Ectodermal cell (in vitro differentiated cells): Measurements from ENCODE around the gene ZNF554.
"Not testable (repeated sequence)": the region's sequence is repeated elsewhere in the genome, so short reads cannot be mapped to it uniquely, and the experiment has no call there.

Experiments used
- H3K27ac ChIP-seq: 2 replicates; pipeline ENCODE4 v1.7.0; 2013; ENCODE audit warnings: mild to moderate bottlenecking, low read depth, low read length; ENCODE audit not compliant: insufficient read depth, poor library complexity, severe bottlenecking
- H3K27me3 ChIP-seq: 2 replicates; pipeline ENCODE4 v1.7.0; 2013; ENCODE audit warnings: mild to moderate bottlenecking, low read length; ENCODE audit not compliant: insufficient read depth, control insufficient read depth, poor library complexity, severe bottlenecking
- H3K36me3 ChIP-seq: one replicate; pipeline ENCODE4 v1.7.0; 2013; ENCODE audit warnings: low read length; ENCODE audit not compliant: control insufficient read depth, insufficient read depth
- H3K4me1 ChIP-seq: one replicate; pipeline ENCODE4 v1.7.0; 2013; ENCODE audit warnings: low read length; ENCODE audit not compliant: control insufficient read depth, insufficient read depth
- H3K4me3 ChIP-seq: 2 replicates; pipeline ENCODE4 v1.7.0; 2013; ENCODE audit warnings: low read depth, low read length, control low read depth; ENCODE audit not compliant: insufficient read depth
- H3K9me3 ChIP-seq: 2 replicates; pipeline ENCODE4 v1.7.0; 2013; ENCODE audit warnings: mild to moderate bottlenecking, low read length, moderate library complexity; ENCODE audit not compliant: control insufficient read depth
- WGBS, 2 experiments: methylation state at CpG; one replicate each; pipeline ENCODE4 v1.1.7; 2013; ENCODE audit warnings: missing lambda C conversion rate in 2 of 2; 5-methylcytosine and 5-hydroxymethylcytosine counted together

ZNF554 gene

GRCh38 chr19:2815191-2815614, 4.5 kb upstream of the ZNF554 start:
- Histone ChIP-seq H3K9me3 (no peaks in the 10 kb centered on the region), H3K4me1 (no peaks in the 10 kb centered on the region), H3K27ac (no peak overlapping the region), H3K4me3 (no peak overlapping the region), H3K27me3 (no peaks in the 10 kb centered on the region), H3K36me3 (peaks cover 27% of the 10 kb centered on the region)
- 94 to 95% methylated on average over 13 of the region's 13 CpGs for WGBS, 2 experiments

GRCh38 chr19:2815923-2816322, 3.7 kb upstream of the ZNF554 start:
- no peaks in the 10 kb centered on the region for H3K9me3 ChIP-seq
- no peak overlapping the region for H3K27ac ChIP-seq
- peaks cover 21% of the 10 kb centered on the region for H3K36me3 ChIP-seq
- 89 to 91% methylated on average over 15 of the region's 15 CpGs for WGBS, 2 experiments
- no peaks in the 10 kb centered on the region for H3K27me3 ChIP-seq
- no peak overlapping the region for H3K4me3 ChIP-seq
- H3K4me1 ChIP-seq, result no peaks in the 10 kb centered on the region

GRCh38 chr19:2816641-2817040, 3.0 kb upstream of the ZNF554 start:
- WGBS, 2 experiments, result 91 to 96% methylated on average over 16 of the region's 16 CpGs

GRCh38 chr19:2817237-2817829, 2.3 kb upstream of the ZNF554 start:
- 89 to 90% methylated on average over 22 of the region's 22 CpGs for WGBS, 2 experiments
- not testable (repeated sequence) for H3K4me3 ChIP-seq, H3K27me3 ChIP-seq, H3K4me1 ChIP-seq, H3K9me3 ChIP-seq, H3K27ac ChIP-seq
- H3K36me3 ChIP-seq, result peaks cover 11% of the 10 kb centered on the region

More at GRCh38 chr19:2816641-2817040, 3.0 kb upstream of the ZNF554 start:
- no peaks in the 10 kb centered on the region for H3K27me3 ChIP-seq
- H3K4me1 ChIP-seq, result no peaks in the 10 kb centered on the region
- H3K9me3 ChIP-seq, result no peaks in the 10 kb centered on the region
- H3K27ac ChIP-seq, result no peak overlapping the region
- no peak overlapping the region for H3K4me3 ChIP-seq
- H3K36me3 ChIP-seq, result peaks cover 15% of the 10 kb centered on the region

GRCh38 chr19:2820112-2820702, 539 bp downstream of the ZNF554 start:
- H3K4me1 ChIP-seq, result no peaks in the 10 kb centered on the region
- no peaks in the 10 kb centered on the region for H3K27me3 ChIP-seq
- H3K9me3 ChIP-seq, result no peaks in the 10 kb centered on the region
- H3K36me3 ChIP-seq, result no peaks in the 10 kb centered on the region
- 6 to 7% methylated on average over 36 of the region's 36 CpGs for WGBS, 2 experiments
- peak overlapping the region; percentile 82 for H3K4me3 ChIP-seq
- H3K27ac ChIP-seq, result no peak overlapping the region

- Histone ChIP-seq H3K27ac (no peak overlapping the region), H3K4me3 (no peak overlapping the region), H3K36me3 (peaks cover 8% of the 10 kb centered on the region), H3K27me3 (no peaks in the 10 kb centered on the region), H3K4me1 (no peaks in the 10 kb centered on the region), H3K9me3 (no peaks in the 10 kb centered on the region)
- WGBS, 2 experiments, result 94 to 97% methylated on average over 5 of the region's 5 CpGs
Observed at GRCh38 chr19:2822846-2823245, 3.2 kb downstream of the ZNF554 start.

- H3K4me1 ChIP-seq, result no peaks in the 10 kb centered on the region
- no peak overlapping the region for H3K4me3 ChIP-seq
- H3K27me3 ChIP-seq, result no peaks in the 10 kb centered on the region
- peaks cover 14% of the 10 kb centered on the region for H3K36me3 ChIP-seq
- no peak overlapping the region for H3K27ac ChIP-seq
- WGBS, 2 experiments, result 72 to 74% methylated on average over 9 of the region's 9 CpGs
- no peaks in the 10 kb centered on the region for H3K9me3 ChIP-seq
Observed at GRCh38 chr19:2823646-2824045, 4.0 kb downstream of the ZNF554 start.

- H3K36me3 ChIP-seq, result peaks cover 14% of the 10 kb centered on the region
- WGBS, 2 experiments, result 82% methylated on average over 8 of the region's 8 CpGs
- H3K4me3 ChIP-seq, result no peak overlapping the region
- no peaks in the 10 kb centered on the region for H3K4me1 ChIP-seq
- H3K9me3 ChIP-seq, result no peaks in the 10 kb centered on the region
- no peak overlapping the region for H3K27ac ChIP-seq
- no peaks in the 10 kb centered on the region for H3K27me3 ChIP-seq
Observed at GRCh38 chr19:2824129-2824528, 4.5 kb downstream of the ZNF554 start.

GRCh38 chr19:2827022-2827421, 7.4 kb downstream of the ZNF554 start:
- Histone ChIP-seq H3K9me3 (no peaks in the 10 kb centered on the region), H3K27me3 (no peaks in the 10 kb centered on the region), H3K4me1 (no peaks in the 10 kb centered on the region), H3K27ac (no peak overlapping the region), H3K4me3 (no peak overlapping the region), H3K36me3 (peaks cover 14% of the 10 kb centered on the region)
- 90 to 92% methylated on average over 2 of the region's 2 CpGs for WGBS, 2 experiments

- Histone ChIP-seq H3K4me3 (no peak overlapping the region), H3K9me3 (no peaks in the 10 kb centered on the region), H3K27me3 (no peaks in the 10 kb centered on the region), H3K36me3 (peaks cover 20% of the 10 kb centered on the region), H3K4me1 (no peaks in the 10 kb centered on the region), H3K27ac (no peak overlapping the region)
- 95 to 96% methylated on average over 13 of the region's 13 CpGs for WGBS, 2 experiments
Observed at GRCh38 chr19:2827840-2828489, 8.3 kb downstream of the ZNF554 start.
